HG03060 (cell line): ENCODE results near the gene RNH1.

Source experiments
- ATAC-seq: cut with Tn5 transposase; IDR thresholded peaks from one replicate; pipeline ENCODE4 v1.9.1; 2021; ENCODE audit warnings: low read depth, moderate number of reproducible peaks; ENCODE audit not compliant: unreplicated experiment

The RNH1 gene

DNA sequence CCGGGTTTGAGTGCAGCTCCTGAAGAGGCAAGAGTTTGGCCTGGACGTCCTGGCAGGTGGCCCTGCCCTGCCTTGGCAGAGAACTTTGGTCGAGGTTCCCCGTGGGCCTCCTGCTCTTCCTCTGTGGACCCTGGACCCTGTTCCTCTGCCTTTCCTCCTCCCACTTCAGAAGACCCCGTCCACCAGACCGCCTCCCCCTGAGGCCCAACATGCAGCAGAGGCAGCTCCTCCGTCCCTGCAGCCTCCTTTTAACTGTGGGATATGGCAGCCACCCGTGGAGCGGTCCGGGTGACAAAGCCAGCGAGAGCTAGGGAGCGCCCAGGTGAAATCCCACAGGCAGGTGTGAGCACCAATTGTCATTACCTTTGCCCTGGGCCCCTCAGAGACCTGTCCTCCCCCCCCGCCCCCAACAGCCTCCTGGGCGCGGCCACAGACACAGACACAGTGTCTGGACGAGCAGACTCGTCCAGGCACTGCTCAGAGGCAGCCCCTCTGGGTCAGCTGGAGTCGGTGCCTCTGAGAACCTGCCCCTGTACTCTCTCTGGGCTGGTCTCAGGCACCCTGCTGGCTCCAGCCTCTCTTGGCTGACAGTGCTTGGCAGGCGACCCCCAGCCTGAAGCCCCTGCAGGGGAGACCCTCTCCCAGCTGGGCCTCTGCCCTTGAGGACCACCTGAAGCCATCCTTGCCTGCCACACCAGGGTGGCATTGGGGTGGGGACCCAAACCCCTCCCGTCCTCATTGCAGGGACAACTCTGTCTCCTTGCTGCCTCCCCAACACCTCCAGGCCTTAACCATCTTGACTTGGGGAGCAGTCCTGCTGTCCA is 61.1 kb downstream of the RNH1 start:
- no peak for ATAC-seq
